ENCODE measurements around the gene PRKN.

Gene PRKN

GRCh38 chr6:161383951-161384350 is 1343.6 kb downstream of the PRKN start:
- H3K36me3 ChIP-seq (ENCODE audit: control insufficient read depth, insufficient read depth, low read length), result no peaks in the 10 kb centered on the region
- no peaks in the 10 kb centered on the region for H3K9me3 ChIP-seq (ENCODE audit: control insufficient read depth, low read length)
- no peak overlapping the region for H3K27ac ChIP-seq (ENCODE audit: insufficient read depth, low read depth, low read length, poor library complexity, severe bottlenecking)
- H3K4me1 ChIP-seq (ENCODE audit: control insufficient read depth, insufficient read depth, low read length), result peaks cover 6% of the 10 kb centered on the region
- WGBS, 2 experiments, result 94 to 96% methylated on average over 6 of the region's 6 CpGs
- H3K4me3 ChIP-seq (ENCODE audit: insufficient read depth, low read depth, low read length), result no peak overlapping the region
- H3K27me3 ChIP-seq (ENCODE audit: control insufficient read depth, insufficient read depth, low read length, poor library complexity, severe bottlenecking), result no peaks in the 10 kb centered on the region

- no peak overlapping the region for H3K27ac ChIP-seq (ENCODE audit: insufficient read depth, low read depth, low read length, poor library complexity, severe bottlenecking)
- H3K9me3 ChIP-seq (ENCODE audit: control insufficient read depth, low read length), result no peaks in the 10 kb centered on the region
- H3K36me3 ChIP-seq (ENCODE audit: control insufficient read depth, insufficient read depth, low read length), result no peaks in the 10 kb centered on the region
- no peaks in the 10 kb centered on the region for H3K27me3 ChIP-seq (ENCODE audit: control insufficient read depth, insufficient read depth, low read length, poor library complexity, severe bottlenecking)
- no peak overlapping the region for H3K4me3 ChIP-seq (ENCODE audit: insufficient read depth, low read depth, low read length)
- H3K4me1 ChIP-seq (ENCODE audit: control insufficient read depth, insufficient read depth, low read length), result peaks cover 6% of the 10 kb centered on the region
- WGBS, 2 experiments, result 85 to 88% methylated on average over 8 of the region's 8 CpGs
Measured at GRCh38 chr6:161379834-161380582, 1347.6 kb downstream of the PRKN start.

- Histone ChIP-seq H3K4me3 (ENCODE audit: insufficient read depth, low read depth, low read length) (no peak overlapping the region), H3K27ac (ENCODE audit: insufficient read depth, low read depth, low read length, poor library complexity, severe bottlenecking) (no peak overlapping the region), H3K9me3 (ENCODE audit: control insufficient read depth, low read length) (no peaks in the 10 kb centered on the region), H3K27me3 (ENCODE audit: control insufficient read depth, insufficient read depth, low read length, poor library complexity, severe bottlenecking) (no peaks in the 10 kb centered on the region), H3K36me3 (ENCODE audit: control insufficient read depth, insufficient read depth, low read length) (no peaks in the 10 kb centered on the region), H3K4me1 (ENCODE audit: control insufficient read depth, insufficient read depth, low read length) (peaks cover 9% of the 10 kb centered on the region)
- 92 to 95% methylated on average over 12 of the region's 12 CpGs for WGBS, 2 experiments
Measured at GRCh38 chr6:161378115-161378514, 1349.5 kb downstream of the PRKN start.

- Histone ChIP-seq H3K4me1 (ENCODE audit: control insufficient read depth, insufficient read depth, low read length) (peaks cover 9% of the 10 kb centered on the region), H3K27ac (ENCODE audit: insufficient read depth, low read depth, low read length, poor library complexity, severe bottlenecking) (no peak overlapping the region), H3K27me3 (ENCODE audit: control insufficient read depth, insufficient read depth, low read length, poor library complexity, severe bottlenecking) (no peaks in the 10 kb centered on the region), H3K4me3 (ENCODE audit: insufficient read depth, low read depth, low read length) (no peak overlapping the region), H3K9me3 (ENCODE audit: control insufficient read depth, low read length) (no peaks in the 10 kb centered on the region), H3K36me3 (ENCODE audit: control insufficient read depth, insufficient read depth, low read length) (no peaks in the 10 kb centered on the region)
- WGBS, 2 experiments, result 94% methylated on average over 13 of the region's 13 CpGs
Measured at GRCh38 chr6:161377116-161377515, 1350.5 kb downstream of the PRKN start.

GRCh38 chr6:161376367-161376766 is 1351.2 kb downstream of the PRKN start:
- no peak overlapping the region for H3K4me3 ChIP-seq (ENCODE audit: insufficient read depth, low read depth, low read length)
- peaks cover 9% of the 10 kb centered on the region for H3K4me1 ChIP-seq (ENCODE audit: control insufficient read depth, insufficient read depth, low read length)
- no peaks in the 10 kb centered on the region for H3K36me3 ChIP-seq (ENCODE audit: control insufficient read depth, insufficient read depth, low read length)
- WGBS, 2 experiments, result 94 to 96% methylated on average over 11 of the region's 11 CpGs
- no peak overlapping the region for H3K27ac ChIP-seq (ENCODE audit: insufficient read depth, low read depth, low read length, poor library complexity, severe bottlenecking)
- no peaks in the 10 kb centered on the region for H3K9me3 ChIP-seq (ENCODE audit: control insufficient read depth, low read length)
- no peaks in the 10 kb centered on the region for H3K27me3 ChIP-seq (ENCODE audit: control insufficient read depth, insufficient read depth, low read length, poor library complexity, severe bottlenecking)

- no peaks in the 10 kb centered on the region for H3K27me3 ChIP-seq (ENCODE audit: control insufficient read depth, insufficient read depth, low read length, poor library complexity, severe bottlenecking)
- peaks cover 3% of the 10 kb centered on the region for H3K4me1 ChIP-seq (ENCODE audit: control insufficient read depth, insufficient read depth, low read length)
- WGBS, 2 experiments, result 83 to 84% methylated on average over 32 of the region's 32 CpGs
- H3K27ac ChIP-seq (ENCODE audit: insufficient read depth, low read depth, low read length, poor library complexity, severe bottlenecking), result no peak overlapping the region
- H3K9me3 ChIP-seq (ENCODE audit: control insufficient read depth, low read length), result no peaks in the 10 kb centered on the region
- no peaks in the 10 kb centered on the region for H3K36me3 ChIP-seq (ENCODE audit: control insufficient read depth, insufficient read depth, low read length)
- H3K4me3 ChIP-seq (ENCODE audit: insufficient read depth, low read depth, low read length), result no peak overlapping the region
Measured at GRCh38 chr6:161374971-161375873, 1352.3 kb downstream of the PRKN start.

GRCh38 chr6:161373905-161374451 is 1353.6 kb downstream of the PRKN start:
- H3K36me3 ChIP-seq (ENCODE audit: control insufficient read depth, insufficient read depth, low read length), result no peaks in the 10 kb centered on the region
- H3K27me3 ChIP-seq (ENCODE audit: control insufficient read depth, insufficient read depth, low read length, poor library complexity, severe bottlenecking), result no peaks in the 10 kb centered on the region
- H3K4me1 ChIP-seq (ENCODE audit: control insufficient read depth, insufficient read depth, low read length), result peaks cover 3% of the 10 kb centered on the region
- no peak overlapping the region for H3K4me3 ChIP-seq (ENCODE audit: insufficient read depth, low read depth, low read length)
- no peaks in the 10 kb centered on the region for H3K9me3 ChIP-seq (ENCODE audit: control insufficient read depth, low read length)
- H3K27ac ChIP-seq (ENCODE audit: insufficient read depth, low read depth, low read length, poor library complexity, severe bottlenecking), result no peak overlapping the region
- WGBS, 2 experiments, result 41 to 46% methylated on average over 15 of the region's 15 CpGs

- Histone ChIP-seq H3K27me3 (ENCODE audit: control insufficient read depth, insufficient read depth, low read length, poor library complexity, severe bottlenecking) (no peaks in the 10 kb centered on the region), H3K27ac (ENCODE audit: insufficient read depth, low read depth, low read length, poor library complexity, severe bottlenecking) (no peak overlapping the region), H3K36me3 (ENCODE audit: control insufficient read depth, insufficient read depth, low read length) (no peaks in the 10 kb centered on the region)
Measured at GRCh38 chr6:161372422-161372793, 1355.2 kb downstream of the PRKN start.

GRCh38 chr6:161370880-161371279 is 1356.7 kb downstream of the PRKN start:
- no peak overlapping the region for H3K27ac ChIP-seq (ENCODE audit: insufficient read depth, low read depth, low read length, poor library complexity, severe bottlenecking)
- WGBS, 2 experiments, result 46% methylated on average over 9 of the region's 9 CpGs

More at GRCh38 chr6:161372422-161372793, 1355.2 kb downstream of the PRKN start:
- Histone ChIP-seq H3K9me3 (ENCODE audit: control insufficient read depth, low read length) (no peaks in the 10 kb centered on the region), H3K4me3 (ENCODE audit: insufficient read depth, low read depth, low read length) (no peak overlapping the region), H3K4me1 (ENCODE audit: control insufficient read depth, insufficient read depth, low read length) (peaks cover 3% of the 10 kb centered on the region)
- WGBS, 2 experiments, result 94 to 96% methylated on average over 10 of the region's 10 CpGs

GRCh38 chr6:161369339-161369738 is 1358.2 kb downstream of the PRKN start:
- H3K27ac ChIP-seq (ENCODE audit: insufficient read depth, low read depth, low read length, poor library complexity, severe bottlenecking), result no peak overlapping the region
- H3K4me3 ChIP-seq (ENCODE audit: insufficient read depth, low read depth, low read length), result no peak overlapping the region
- no peaks in the 10 kb centered on the region for H3K36me3 ChIP-seq (ENCODE audit: control insufficient read depth, insufficient read depth, low read length)
- no peaks in the 10 kb centered on the region for H3K9me3 ChIP-seq (ENCODE audit: control insufficient read depth, low read length)
- peaks cover 3% of the 10 kb centered on the region for H3K4me1 ChIP-seq (ENCODE audit: control insufficient read depth, insufficient read depth, low read length)
- no peaks in the 10 kb centered on the region for H3K27me3 ChIP-seq (ENCODE audit: control insufficient read depth, insufficient read depth, low read length, poor library complexity, severe bottlenecking)
- WGBS, 2 experiments, result 91 to 93% methylated on average over 9 to 10 of the region's 13 CpGs

More at GRCh38 chr6:161370880-161371279, 1356.7 kb downstream of the PRKN start:
- peaks cover 3% of the 10 kb centered on the region for H3K4me1 ChIP-seq (ENCODE audit: control insufficient read depth, insufficient read depth, low read length)
- H3K27me3 ChIP-seq (ENCODE audit: control insufficient read depth, insufficient read depth, low read length, poor library complexity, severe bottlenecking), result no peaks in the 10 kb centered on the region
- H3K9me3 ChIP-seq (ENCODE audit: control insufficient read depth, low read length), result no peaks in the 10 kb centered on the region
- no peaks in the 10 kb centered on the region for H3K36me3 ChIP-seq (ENCODE audit: control insufficient read depth, insufficient read depth, low read length)
- H3K4me3 ChIP-seq (ENCODE audit: insufficient read depth, low read depth, low read length), result no peak overlapping the region
